SU-DHL-6 (cell line): Measurements from ENCODE around the gene UEVLD.

Source experiments
- CTCF ChIP-seq: fragments of 200-600 bp; sonication (generic); IDR thresholded peaks from one replicate; pipeline ENCODE4 v1.5.1; 2017; ENCODE audit warnings: antibody characterized with exemption, mild to moderate bottlenecking, low read length, moderate library complexity; ENCODE audit not compliant: insufficient read depth, poor library complexity, severe bottlenecking
- EZH2phosphoT487 ChIP-seq: fragments of 200-600 bp; sonication (generic), shearing (Covaris generic); conservative IDR thresholded peaks from 2 replicates; pipeline ENCODE4 v1.6.1; 2018; ENCODE audit warnings: mild to moderate bottlenecking, antibody characterized with exemption, low read length, moderate library complexity, mixed read lengths

- no peak for TF ChIP-seq CTCF
- TF ChIP-seq EZH2phosphoT487: no peak
Measured at GRCh38 chr11:18632841-18633240, 44.3 kb upstream of the UEVLD start.
